ENCODE measurements around the gene CD109.

The CD109 gene

DNA sequence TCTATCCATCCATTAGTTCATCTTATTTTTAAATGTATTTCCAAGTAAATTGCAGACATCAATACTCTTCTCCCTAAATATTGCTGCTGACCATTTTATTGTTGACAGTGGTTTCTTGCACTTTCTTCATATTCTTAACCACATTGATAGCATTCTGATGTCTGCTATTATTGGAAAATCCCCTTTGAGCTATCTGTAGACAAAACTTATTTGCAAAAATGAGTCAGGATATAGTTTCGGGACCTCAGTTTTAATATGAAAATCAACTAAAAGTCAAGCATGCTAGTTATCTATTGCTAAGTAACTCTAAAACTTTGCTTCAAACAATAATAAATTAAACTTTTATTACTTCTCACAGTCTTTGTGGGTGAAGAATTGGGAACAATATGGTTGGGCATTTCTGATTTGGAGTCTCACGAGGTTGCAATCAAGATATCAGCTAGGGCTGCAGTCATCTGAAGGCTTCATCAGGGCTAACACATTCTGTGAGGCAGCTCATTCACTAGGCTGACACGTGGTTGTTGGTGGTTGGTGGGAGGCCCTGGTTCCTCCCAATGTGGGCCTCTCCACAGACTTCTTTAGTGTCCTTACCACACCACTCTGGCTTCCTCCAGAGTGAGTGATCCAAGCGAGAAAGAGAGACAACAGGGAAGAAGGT, 32.7 kb downstream of the CD109 start:
- DNase-seq, result peak in 2 of 5 experiments; percentile 13 to 76

DNA sequence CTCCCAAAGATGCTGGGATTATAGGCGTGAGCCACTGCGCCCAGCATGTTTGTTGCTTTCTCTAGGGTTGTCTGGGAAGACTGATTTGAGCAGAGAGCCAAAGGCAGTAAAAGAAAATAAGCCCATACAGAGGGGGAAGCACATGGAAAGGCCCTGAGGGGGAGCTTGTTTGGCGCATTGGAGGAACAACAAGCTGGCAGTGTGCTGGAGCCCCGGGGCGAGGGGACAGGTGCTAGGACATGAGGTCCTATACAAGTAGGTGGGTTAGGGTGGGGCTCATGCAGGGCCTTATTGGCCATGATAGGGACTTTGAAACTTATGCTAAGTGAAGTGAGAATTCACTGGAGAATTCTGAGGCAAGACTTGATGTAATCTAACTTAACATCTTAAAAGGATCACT, 35.3 kb downstream of the CD109 start:
- DNase-seq, result no peak

DNA sequence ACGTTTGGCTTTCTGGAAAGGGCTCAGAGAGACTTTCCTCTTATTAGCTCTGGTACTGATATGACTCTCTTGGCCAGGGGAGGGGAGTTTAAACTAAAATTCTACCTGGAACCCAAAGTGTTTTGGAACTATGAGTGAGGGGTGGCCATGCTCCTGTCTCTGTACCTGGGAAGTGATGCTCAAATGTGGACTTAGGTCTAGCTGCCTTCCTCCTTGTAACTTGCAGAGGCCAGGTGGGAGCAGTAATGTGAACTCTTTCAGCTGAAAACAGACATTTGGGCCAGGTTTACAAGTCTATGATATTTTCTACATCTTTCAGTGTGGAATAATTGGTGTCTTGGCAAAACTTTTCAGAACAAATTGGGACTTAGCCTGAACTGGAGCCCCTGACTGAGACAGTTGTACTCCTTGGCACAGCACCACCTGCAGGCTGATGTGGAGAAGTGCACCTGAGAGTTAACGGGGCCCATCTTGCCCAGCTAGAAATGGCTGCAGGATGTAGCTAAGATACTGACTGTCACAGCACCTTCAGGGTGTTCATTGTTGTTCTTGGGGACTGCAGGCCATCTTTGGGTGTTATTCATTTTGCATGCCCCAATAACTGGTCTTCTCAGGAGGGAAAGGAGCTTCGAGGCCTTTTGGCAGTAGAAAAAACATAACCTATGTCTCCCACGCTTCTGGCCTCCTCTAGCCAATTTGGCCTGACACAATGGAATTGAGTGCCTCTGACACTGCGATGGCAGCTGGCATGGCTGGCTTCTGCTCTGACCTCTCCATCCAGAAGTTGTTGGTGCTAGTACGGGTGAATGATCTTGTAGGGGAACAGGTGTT, 37.1 kb downstream of the CD109 start:
- peak; percentile 18 to 80 (median 43) for DNase-seq

DNA sequence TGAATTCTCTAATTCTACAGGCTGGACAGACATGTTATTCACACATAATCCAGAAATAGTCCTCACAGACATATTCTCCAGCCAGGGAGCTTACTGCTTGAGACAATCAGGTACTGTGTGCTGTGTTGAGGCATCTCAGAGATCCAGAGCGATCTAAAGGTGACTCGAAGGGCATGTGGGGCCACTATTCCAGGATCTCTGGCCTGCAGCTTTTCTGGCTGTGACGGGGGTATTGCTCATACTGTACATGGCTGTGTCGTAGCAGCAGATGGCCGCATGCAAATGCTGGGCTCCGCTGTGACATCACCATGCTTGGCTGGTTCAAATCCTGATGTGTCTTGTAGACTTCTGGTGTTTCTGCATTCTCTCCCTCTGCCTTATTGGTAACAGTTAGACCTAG, 37.8 kb downstream of the CD109 start:
- DNase-seq, result no peak

DNA sequence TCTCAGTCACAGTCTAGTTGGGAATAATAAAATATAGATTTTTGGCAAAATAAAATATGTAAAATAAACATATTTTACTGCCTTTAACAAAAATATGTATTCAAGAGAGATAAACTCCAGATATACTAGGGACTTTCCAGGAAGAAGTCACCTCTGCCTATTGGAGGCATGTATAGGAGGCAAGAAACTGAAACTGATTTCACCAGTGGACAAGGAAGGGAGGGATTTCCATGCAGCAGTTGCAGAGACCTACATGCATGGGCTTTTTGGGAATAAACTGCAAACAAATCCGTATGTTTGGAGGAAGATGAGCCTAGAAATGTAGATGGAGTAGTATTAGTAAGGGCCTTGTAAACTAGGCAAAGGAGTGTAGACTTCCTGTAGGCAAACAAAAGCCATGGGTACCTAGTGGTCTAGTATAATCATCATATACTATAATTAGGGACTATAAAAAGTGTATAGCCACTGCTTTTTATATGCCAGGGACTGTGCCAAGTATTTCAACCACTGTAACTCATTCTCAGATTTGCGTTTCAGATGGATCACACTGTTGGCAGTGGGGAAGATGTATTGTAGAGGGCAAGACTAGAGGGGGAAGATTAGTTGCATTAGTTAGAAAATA, 38.9 kb downstream of the CD109 start:
- no peak for DNase-seq

DNA sequence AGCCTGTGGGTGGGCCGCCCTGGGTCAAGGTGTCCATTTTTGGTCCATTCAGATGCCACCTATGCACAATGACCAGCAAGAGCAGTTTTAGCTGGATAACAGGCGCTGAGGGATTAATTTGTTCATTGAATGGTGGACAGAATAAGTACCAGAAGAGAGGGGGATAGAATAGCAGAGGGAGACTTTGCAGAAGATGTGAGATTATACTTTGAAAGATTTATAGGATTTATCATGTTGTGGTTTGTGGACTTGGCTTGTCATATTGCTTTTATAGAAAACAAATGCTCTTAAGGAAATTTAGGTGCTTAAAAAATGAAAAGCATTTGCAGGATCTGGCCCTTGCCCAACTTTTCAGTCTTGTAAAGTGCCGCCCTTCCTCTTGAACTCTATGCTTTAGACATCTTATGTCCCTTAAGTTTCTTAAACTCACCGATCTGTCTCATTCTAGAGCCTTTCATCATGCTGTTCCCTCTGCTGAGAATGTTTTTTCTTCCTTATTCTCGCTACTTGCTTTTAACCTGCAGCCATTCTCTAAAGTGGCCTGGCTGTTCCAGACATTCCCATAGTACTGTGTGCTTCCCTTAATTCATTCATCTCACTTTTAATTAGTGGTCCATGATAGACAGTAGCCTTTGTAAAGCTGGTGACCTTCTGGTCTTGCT, 42.5 kb downstream of the CD109 start:
- DNase-seq, result no peak

DNA sequence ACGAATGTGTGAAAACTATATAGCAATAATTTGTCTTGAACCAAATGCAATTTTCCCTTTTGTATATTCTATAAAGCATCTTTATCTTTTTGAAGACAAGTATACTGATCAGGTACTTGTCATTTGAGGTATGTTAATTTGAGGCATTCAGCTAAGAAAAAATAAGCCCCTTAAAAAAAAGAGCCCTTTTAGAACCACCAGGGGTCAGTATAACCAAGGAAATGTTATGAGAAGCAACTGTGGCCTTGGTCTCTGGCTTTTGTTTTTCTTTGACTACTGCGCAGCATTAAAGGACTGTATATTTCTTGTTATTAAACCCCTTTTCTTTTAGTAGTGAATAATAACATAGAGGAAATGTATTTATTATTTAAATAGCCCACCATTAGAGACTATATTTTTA, 43.1 kb downstream of the CD109 start:
- peak in 2 of 5 experiments; percentile 13 to 68 for DNase-seq

DNA sequence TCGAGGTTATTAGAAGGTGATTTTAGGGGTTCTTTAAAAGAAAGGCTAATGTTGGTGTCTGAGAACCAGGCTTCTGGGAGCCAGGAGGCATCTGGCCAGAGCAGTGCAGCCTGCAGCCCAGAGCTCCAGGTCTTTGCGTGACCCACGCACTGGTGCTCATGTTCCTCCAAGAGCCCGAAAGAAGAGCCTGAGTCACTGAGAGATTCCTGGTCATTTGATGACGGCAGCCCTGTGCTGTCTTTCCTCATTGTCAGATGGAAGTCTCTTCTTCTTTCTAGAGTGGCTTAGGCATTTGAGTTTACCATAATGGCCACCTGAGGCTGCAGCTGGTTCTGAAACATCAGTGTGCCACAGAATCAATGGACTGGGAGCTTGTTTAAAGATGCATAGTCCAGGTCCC, 46.4 kb downstream of the CD109 start:
- DNase-seq, result no peak

DNA sequence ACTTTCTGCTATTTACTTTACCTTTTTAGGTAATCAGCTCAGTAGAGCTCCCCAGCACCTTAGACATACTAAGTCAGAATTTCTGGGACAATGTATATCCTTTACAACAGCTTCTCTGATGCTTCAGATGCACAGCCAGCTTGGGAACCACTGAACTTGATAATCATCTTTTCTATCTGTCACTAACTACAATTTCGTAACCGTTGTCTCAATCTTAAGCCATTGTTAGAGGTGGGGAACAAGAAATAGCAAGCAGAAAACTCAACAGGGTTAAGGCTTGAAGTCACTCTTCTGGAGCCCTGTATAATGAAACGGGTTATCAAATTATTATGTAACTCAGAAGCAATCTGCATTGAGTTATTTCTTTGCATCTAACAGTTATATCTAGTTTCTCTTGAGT, 47.1 kb downstream of the CD109 start:
- DNase-seq, result no peak

DNA sequence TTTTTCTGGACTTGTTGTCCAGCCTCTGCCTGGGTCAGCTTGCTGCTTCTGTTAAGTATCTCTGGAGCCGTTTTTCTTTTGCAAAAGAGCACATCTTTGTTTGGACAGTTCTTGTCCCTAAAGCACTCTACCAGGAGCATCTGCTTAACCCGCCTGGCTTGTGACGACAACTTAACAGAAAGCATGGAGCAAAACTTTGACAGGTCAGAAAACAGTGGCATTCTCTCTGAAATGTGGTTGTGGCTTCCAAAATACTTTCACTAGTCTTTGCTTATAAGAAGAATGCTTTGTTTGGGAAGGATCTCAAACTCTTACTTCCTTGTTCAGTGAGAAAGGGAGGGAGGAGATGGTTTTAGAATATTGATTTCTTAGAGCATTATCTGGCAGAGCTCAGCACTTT, 47.6 kb downstream of the CD109 start:
- DNase-seq, result no peak

DNA sequence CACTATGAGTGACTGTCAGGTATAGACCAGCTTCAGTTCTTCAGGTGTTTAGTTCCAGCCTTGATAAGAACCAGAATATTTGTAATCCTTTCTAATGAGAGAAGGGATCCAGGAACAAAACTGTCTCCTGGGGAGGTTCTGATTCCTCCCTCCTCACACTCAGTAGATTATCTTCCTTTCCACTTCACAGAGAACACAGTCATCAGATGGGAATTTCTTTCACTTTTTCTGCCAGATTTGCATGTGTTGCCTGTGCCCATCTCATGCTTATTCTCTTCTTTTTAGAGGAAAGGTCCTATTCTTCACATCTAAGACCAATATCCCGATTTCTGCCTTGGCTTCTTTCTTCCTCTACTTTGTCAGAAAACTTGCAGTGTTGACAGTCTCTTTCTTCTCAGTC, 50.8 kb downstream of the CD109 start:
- no peak for DNase-seq

DNA sequence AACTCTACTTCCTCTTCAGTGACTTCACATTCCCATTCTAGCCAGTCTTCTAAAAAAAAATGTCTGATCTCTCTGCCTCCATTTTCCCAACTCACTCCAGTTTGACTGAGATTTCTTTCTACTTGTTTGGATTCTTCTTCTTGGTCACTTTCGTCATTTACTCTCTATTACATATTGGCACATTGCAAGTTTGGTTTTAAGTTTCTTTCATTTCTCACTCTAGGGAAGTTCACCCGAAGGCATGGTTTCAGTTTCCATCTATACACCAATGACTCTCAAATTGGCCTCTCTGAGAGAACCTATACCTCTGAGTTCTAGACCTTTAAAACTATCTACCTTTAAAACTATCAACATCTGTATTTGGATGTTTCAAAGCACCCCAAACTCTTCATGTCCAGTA, 51.3 kb downstream of the CD109 start:
- peak in 1 of 5 experiments; percentile 64 for DNase-seq

DNA sequence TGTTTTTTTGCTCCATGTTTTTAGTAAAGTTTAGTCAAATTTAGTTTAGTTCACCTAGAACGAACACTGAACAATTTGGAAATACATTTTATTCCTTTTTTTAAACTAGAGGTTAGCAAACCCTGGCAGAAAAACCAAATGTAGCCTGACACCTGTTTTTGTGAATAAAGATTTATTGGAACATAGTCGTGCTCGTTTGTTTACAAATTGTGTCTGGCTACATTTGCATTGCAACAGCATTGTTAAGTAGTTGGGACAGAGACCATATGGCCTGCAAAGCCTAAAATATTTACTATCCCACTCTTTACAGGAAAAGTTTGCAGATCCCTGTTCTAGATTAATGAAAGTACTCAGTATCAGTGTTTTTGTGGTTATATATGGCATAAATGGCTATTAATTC, 56.9 kb downstream of the CD109 start:
- no peak for DNase-seq

DNA sequence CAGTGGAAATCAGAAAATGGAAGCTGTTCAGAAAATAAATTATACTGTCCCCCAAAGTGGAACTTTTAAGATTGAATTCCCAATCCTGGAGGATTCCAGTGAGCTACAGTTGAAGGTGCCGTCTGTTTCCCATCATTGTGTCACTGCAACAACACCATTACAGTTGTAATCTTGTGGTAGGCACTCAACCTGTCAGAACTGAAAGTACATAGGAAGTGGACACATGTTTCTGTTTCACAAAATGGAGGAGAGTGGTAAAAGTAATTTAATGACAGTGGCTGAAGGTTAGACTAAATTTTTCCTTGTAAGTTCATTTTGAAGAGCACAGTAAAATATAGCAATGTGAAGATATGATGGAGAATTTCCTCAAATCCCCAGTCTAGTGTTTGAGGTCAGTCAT, 70.0 kb downstream of the CD109 start:
- peak in 1 of 5 experiments; percentile 16 for DNase-seq

DNA sequence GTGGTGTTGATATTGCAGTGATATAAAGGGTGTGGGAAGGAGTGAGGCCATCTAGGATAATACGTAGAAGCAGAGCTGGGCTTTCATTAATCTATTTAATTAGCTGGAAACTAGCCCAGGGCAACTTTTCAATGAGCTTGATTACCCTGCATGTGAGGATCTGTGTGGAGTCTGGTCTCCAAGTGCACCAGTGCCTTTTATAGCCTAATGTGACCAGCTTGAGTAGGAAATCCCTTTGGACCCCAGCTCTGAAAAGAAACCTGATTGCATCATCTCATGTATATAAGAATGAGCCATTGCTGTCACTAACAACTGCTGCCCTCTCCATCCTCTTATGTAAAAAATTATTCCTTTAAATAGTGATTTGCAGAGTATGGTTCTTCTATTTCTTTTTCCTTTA, 72.6 kb downstream of the CD109 start:
- no peak for DNase-seq

DNA sequence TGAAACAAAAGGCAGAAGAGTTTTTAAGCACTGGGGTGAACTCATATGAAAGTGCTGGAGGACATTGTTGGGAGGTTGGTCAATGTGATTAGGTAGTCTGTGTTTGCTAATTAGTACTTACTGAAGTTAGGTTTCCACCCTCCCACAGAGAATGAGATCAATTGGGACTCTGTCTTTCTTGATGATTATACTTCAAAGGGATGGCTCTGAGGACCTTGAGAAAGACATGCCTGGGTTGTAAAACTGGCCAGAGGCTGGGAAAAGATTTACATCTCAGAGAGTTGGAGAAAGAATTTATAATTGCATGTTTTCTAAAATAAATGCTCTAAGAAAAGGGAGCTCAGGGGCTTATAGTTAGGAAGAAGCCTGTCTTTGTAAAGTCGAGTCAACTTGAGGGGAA, 74.0 kb downstream of the CD109 start:
- no peak for DNase-seq

DNA sequence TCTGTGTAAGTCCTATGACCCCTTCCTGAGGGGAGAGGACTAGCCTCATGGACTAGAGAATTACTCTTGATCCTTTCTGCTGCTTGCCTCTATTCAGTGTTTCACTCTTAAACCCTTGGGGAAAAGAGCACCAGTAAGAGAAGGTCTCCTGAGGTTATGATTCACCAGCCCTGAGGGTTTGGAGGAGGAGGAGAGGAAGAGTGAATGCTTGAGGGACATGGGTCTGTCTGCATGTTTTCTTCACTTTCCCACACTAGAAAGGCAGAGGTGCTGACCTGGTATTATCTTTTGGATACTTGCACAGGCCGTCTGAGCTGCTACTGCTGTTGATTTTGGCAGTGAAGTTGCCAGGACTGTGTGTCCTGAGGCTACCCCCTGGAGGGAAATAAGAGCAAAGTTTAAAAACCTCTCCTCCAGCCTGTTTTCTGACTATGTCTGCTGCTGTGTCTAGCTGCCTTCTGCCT, 78.3 kb downstream of the CD109 start:
- no peak for DNase-seq

DNA sequence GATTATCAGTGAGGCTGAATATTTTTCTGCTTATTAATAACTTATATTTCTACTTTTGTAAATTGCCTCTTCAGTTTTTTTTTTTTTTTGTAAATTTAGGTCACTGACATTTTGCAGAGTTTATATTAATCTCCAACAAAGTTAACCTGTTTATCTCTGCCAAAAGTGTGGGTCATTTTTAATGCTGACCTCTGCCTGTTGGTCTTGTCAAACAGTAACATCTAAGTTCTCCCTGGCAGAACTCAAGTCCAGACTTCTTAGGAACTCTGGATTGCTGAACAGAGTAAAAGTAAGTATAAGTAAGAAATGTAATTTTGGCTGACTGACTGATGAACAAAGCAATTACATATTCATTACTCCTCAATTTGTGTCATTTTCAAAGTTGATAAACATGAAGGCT, 83.9 kb downstream of the CD109 start:
- no peak for DNase-seq

DNA sequence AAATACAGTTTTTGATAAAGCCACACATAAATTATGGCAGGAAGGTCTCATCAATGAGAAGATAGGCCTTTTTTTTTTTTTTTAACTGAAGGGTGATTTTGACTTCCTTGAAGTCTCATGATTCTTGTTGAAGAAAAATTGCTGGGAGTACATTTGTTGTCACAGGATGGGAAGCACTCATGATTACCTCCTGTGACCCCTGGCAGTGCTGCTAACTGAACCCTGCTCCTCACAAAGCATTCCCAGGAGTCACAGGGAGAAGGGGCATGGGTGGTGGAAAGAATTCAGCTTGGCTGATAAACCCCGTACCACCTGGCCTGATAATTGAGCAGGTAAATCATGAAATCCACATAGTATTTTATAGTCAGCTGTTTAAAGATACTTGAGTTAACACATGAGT, 86.9 kb downstream of the CD109 start:
- no peak for DNase-seq

DNA sequence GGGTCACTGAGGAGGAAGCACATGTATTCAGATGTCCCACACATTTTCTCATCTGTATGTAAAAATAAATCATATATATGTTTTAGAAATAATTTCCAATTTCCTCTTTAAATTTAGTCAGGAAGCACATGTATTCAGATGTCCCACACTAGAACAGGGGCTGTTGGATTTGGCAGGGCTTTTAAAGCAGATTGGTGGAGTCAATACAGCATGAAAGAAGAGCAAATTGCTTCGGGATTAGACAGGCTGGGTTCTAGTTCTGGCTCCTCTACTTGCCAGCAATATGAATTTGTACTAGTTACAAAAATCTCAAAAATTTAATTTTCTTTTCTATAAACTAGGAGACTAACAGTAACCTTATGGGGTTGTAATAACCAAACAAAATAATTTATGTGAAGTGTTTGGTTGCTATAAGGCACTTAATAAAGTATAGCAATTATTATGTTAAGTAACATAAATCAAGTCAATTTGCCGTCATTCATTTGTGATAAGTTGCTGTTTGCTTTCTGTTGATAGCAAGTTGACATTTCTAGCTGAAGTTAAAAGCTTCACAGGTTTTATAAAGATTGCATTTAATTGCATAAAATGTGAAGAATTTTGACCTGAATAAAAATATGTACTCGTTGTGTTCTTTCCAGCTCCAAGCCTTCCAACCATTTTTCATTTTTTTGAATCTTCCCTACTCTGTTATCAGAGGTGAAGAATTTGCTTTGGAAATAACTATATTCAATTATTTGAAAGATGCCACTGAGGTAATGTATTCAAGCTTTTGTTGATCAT, 88.9 kb downstream of the CD109 start:
- DNase-seq, result no peak

DNA sequence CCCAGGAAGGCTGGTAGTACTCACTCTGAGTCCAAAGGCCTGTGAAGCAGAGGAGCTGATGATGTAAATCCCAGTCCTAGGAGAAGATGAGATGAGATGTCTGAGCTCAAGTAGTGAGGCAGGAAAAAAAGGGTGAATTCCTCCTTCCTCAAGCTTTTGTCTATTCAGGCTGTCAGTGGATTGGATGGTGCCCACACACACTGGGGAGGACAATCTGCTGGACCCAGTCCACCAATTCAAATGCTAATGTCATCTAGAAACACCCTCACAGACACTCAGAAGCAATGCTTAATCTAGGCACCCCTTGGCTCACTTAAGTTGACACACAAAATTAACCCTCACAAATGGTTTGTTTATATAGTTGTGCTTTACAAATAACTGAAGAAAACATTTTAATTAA, 94.6 kb downstream of the CD109 start:
- no peak for DNase-seq

DNA sequence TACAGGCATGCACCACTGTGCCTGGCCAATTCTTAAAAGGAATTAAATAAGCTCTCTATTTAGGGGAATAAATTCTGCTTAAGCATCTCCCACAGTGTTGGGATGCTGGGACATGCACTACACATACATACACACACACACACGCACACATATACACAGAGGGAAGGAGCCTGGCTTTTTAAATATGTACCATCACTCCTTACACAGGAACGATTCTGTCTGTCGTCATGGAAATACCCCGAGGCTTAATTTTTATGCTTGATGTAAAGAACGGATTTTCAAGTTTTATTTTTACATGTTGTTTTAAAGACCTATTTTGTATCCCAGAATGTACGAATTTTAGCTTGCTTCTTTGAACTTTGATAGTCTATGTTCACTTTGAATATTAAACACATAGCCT, 95.3 kb downstream of the CD109 start:
- no peak for DNase-seq

DNA sequence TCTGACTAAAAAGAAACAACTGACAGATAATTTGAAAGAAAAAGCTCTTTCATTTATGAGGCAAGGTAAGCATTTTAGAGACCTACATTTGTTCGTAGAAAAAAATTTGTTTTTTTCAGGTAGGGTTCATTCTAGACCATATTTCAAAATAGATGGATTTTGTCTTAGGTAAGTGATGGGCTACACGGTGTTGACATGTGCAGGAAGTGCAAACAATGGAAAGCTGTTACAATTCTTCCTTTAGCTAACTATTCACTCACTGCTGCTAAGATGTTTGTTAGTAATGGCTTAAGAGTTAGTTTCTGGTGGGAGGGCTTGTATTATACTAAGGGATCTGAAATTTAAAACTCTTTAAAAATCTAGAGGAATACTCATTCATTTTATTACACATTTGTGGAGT, 96.7 kb downstream of the CD109 start:
- no peak for DNase-seq
